HG02678 (cell line): ENCODE measurements around the gene CDC42.
"Not testable (repeated sequence)": the region's sequence is repeated elsewhere in the genome, so short reads cannot be mapped to it uniquely, and the experiment has no call there.

Source experiments
- ATAC-seq: cut with Tn5 transposase; IDR thresholded peaks from one replicate; pipeline ENCODE4 v1.9.1; 2021; ENCODE audit warnings: mild to moderate bottlenecking, moderate library complexity; ENCODE audit not compliant: unreplicated experiment

CDC42 gene

DNA sequence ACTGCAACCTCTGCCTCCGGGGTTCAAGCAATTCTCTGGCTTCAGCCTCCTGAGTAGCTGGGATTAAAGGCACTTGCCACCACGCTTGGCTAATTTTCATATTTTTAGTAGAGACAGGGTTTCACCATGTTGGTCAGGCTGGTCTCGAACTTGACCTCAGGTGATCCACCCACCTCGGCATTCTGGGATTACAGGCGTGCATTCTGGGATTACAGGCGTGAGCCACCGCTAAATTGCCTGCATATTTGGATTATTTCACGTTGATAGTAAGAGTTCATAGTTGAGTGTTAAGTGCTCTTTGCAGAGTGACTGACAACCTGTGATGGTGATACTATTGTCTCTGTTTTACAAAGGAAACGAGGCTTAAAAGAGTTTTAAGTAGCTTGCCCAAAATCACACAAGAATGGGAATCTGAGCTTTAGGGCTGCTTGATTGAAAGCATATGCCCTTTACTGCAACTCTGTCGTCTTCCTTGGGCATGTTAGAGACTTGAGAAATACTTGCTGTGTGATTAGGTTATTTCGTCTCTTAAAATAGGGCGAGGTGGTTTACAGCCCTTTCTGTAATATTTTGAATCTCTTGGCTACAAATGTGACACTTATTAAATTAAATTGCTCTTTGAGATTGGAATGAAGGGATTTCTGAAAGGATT is 12.4 kb downstream of the CDC42 start:
- no peak for ATAC-seq

DNA sequence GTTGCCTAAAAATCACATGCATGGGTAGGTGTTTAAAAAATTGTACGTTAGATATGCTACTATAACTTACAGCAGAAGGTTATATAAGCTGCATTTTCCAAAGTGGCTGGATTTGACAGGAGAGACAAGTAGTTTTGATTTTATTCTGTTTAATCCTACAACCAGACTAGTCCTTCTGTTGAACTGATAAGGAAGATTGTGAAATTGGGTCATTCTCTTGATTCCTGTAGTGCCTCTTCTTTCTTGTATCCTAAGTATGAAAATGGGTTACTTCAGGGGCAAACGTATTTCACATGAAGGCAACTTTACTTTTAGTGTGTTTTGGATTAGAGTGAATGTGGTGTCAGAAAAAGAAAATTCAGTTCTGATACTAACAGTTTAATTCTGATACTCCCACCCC is 19.0 kb downstream of the CDC42 start:
- no peak for ATAC-seq

DNA sequence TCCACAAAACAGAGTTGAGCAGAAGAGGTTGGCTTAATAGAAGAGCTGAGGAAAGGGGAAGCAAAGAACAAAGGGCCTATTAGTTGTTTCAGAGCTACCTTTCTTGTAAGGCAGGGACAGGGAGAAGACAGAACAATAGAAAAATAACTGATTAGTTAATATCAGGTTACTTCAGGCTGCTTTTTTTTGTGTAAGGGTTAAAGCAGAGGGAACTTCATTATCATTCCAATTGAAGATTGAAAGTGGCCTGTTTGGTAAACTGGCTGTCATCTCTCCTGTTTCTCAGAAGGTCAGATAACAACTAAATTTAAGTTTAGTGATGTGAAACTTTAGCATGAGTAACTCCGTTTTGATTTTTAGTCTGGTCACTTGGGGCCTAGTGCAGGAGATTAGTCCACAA is 22.3 kb downstream of the CDC42 start:
- ATAC-seq, result no peak

DNA sequence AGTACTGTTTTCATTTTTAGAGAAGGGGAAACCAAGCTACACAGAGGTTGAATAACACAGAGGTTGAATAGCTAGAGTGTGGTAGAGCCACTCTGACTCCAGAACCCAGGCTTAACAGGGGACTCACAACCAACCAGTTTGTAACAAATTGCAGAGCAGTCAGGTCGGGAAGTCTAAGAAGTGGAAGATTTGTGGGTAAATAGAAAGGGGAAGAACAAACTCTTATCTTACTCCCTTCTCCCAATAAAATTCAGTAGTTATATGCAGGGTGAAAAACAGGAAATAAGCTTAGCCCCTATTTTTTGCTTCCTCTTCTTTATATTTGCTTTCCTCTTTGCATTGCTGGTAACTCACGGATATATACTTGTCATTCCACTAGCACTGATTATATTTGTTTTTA is 23.2 kb downstream of the CDC42 start:
- ATAC-seq, result no peak

DNA sequence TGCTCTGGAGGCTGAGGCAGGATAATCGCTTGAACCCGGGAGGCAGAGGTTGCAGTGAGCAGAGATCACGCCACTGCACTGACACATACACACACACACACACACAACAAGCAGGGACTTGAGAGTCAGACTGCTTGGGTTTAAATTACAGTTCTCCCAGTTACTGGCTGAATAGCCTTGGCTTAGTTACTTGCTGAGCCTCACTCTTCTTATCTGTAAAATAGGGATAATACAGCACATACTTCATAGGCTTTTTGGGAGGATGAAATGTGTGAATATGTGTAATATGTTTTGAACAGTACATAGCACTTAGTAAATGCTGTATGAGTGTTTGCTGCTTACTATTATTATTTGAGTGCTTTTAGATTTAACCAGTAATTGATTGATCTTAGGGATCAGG is 23.8 kb downstream of the CDC42 start:
- ATAC-seq, result no peak

DNA sequence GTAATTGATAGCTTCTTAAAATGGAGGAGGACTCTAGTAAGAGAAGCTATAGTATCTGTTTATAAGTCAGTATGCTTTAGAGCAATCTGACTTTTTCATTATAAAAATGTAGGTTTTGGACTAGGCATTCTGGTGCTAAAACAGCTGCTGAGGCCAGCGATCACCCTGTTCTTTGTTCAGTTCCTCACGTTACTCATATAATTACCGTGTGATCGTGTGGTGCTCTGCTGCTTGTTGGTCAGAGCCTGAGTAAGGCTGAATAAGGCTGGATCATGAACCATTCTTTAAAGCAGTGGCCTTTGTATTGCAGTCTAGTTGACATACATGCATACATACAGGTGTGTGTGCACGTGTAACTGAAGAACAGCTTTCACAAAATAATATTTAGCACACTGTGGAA is 25.2 kb downstream of the CDC42 start:
- no peak for ATAC-seq

DNA sequence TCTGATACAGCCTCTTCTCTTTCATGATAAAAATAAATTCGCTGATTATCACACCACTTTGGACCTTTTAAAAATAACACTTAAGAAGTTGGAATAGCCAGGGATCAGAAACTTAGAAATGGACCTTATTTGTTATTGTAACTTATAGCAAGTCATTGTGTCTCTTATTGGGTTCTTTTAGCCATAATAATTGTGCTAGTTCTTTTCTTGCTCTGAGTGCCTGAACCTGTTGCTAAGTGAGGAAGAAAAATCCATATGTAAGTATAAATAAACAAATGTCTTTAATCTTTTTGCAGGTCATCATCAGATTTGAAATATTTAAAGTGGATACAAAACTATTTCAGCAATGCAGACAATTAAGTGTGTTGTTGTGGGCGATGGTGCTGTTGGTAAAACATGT is 25.6 kb downstream of the CDC42 start:
- ATAC-seq, result no peak

DNA sequence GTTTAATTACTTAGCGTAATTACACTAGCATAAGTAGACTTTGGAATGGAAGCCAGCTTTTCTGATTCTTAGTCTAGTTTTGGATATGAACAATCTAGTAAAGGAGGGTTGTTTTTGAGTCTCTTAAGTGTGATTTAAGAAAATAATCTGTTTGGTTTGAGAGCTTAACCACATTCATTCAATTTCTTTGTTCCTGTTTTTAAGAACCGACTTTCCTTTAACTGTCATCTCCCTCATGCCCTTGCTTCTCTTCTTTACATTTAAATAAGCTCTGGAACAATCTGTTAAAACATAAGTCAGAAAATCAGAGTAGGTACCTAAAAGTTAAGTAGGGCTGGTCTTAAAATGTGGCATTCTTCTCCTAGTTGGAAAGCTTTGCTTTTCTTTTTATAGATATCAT is 27.7 kb downstream of the CDC42 start:
- ATAC-seq, result no peak

DNA sequence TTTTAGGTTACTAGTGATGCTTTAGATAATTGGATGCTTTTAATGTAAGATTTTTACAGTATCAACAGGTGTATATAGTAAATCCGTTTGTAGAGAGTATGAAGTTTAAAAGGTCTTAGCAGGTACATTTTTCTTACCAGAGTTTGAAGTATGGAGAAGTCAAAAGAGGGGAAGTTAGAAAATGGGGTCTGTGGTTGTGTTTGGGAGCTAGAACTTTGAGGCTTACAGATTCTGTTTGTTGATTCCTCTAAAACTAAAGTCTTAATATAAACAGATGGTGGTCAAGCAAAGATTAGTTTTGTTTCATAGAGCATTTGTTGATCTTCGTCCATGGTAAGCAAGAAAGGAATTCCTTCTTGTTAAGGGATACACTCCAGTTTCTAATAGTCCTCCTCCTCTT is 35.8 kb downstream of the CDC42 start:
- ATAC-seq, result no peak

DNA sequence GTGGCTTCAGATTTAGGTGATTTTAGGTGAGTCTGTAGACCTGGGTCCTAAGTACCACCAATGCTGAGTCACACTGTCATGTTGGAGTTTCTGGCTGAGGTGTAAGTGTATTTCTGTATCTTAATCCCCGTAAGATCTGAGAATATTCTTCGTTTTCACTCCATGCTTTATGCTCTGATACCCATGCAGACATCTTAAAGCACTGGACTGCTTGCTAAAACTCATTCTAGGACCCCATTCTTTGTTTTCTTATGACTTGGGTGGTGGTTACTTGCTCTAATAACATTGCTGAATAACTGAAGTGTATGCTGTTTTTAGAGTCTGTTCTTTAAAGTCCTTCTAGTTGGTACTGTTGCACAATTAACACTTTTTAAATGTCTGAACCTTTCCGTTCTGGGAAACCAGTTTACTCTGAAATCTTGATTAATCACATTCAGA is 36.6 kb downstream of the CDC42 start:
- no peak for ATAC-seq

DNA sequence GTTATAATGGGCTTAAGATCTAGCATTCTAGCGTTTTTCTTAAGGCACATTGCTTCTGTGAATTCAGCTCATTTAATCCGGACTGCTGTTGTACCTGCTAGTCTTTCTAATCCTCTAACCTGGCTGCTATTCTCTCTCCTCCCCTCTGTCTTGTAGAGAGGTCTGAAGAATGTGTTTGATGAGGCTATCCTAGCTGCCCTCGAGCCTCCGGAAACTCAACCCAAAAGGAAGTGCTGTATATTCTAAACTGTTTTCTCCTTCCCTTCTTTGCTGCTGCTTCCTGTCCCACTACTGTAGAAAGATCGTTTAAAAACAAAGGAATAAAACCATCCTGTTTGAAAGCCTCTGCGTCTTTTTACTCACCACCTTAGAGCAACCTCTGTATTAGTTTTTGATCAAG is 37.3 kb downstream of the CDC42 start:
- no peak for ATAC-seq

DNA sequence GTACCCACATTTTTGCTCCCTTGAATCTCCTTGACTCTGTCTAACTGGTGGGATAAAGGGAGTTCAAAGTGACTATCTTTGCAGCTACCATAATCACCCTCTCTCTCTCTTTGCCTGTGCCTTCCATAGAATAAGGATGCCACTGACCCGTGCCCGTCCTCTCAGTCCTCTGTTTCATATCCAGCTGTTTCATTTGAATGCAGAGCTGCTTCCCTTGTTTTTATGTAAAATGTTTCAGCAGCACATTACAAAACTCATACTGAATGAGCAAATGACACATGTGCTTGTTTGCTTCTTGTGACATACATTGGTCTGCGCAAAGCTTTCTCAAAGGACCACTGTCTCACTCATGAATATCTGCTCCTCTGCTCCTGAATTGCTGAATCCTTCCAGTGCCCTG is 38.4 kb downstream of the CDC42 start:
- ATAC-seq, result no peak

DNA sequence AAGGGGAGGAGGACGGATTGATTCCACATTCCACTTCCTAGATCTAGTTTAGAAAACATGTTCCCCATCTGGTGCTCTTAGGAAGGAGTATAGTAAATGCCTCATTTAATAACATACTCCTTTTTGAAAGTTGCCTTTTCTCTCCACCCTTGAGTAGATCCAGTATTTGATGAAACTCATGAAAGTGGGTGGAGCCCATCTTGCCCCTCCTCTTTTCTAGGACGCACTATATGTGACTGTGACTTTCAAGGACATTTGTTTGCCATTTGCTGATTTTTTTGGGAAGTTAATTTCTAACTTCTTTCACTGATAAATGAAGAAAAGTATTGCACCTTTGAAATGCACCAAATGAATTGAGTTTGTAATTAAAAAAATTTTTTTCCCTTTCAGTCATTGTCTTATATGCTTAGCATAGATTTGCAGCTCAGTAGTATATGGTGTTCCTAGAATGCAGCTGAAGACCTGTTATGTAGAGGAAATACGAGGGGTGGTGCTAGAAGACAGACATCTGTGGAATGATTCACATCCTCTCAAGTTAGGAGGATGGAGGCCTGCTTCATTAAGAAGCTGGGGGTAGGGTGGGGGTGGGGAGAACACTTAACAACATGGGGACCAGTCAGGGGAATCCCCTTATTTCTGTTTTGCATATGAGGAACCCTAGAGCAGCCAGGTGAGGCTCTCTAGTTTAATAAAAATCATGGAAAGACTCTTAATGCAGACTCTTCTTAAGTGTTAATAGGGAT is 39.7 kb downstream of the CDC42 start:
- not testable (repeated sequence) for ATAC-seq

DNA sequence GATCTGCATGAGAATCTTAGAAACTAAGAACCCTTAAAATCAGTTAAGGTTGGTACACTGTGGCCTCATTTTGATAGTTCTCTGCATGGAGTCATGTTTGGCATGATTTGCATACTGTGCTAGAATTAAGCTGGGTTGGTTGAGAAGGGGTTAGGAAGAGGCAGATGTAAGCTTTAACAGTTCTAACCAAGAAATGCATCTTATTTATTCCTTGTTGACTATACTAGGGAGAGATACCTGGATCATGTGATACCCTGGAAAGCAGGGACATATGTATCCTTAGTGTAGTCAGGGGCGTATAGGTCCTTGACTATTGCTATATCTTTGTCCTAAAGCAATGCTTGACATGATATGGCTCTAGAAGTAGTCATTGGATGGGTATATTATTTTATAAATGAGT is 41.0 kb downstream of the CDC42 start:
- ATAC-seq, result no peak

DNA sequence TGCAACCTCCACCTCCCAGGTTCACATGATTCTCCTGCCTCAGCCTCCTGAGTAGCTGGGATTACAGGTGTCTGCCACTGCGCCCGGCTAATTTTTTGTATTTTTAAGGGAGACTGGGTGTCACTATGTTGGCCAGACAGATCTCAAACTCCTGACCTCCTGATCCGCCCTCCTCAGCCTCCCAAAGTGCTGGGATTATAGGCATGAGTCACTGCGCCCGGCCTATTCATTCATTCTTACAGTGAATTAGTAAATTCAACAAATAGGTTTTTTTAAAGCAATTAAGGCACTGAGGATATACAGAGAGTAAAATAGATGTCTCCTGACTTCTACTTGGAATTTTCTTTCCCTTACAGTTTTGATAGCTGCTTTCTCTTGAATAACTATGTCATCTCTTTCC is 43.5 kb downstream of the CDC42 start:
- no peak for ATAC-seq

DNA sequence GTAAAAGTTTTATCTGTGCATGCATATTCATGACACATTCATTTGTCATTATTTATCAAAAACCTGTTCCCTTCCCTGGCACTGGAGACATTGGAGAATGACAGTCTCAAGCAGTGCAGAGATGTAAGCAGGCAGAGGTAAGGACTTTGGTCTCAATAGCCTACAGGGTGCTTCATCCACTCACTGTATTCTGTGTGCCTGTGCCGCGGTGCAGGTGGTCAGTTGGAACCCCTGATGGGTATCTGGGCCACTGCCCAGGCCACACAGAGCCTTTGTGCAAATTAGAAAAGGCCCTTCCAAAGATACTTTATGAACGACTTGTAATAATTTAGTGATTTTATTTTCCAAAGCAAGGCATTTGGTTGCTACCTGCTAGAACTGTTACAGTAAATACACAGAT is 44.0 kb downstream of the CDC42 start:
- no peak for ATAC-seq

DNA sequence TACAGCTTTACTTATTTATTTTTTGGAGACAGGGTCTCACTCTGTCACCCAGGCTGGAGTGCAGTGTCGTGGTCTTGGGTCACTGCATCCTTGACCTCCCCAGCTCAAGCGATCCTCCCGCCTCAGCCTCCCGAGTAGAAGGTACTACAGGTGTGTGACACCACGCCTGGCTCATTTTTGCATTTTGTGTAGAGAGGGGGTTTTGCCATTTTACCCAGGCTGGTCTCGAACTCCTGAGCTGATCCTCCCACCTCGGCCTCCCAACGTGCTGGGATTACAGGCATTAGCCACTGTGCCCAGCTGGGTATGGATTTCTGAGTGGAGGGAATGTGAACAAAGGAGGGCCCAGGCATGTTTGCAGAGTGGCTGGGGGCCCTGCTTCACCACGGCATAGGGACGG is 46.2 kb downstream of the CDC42 start:
- no peak for ATAC-seq

DNA sequence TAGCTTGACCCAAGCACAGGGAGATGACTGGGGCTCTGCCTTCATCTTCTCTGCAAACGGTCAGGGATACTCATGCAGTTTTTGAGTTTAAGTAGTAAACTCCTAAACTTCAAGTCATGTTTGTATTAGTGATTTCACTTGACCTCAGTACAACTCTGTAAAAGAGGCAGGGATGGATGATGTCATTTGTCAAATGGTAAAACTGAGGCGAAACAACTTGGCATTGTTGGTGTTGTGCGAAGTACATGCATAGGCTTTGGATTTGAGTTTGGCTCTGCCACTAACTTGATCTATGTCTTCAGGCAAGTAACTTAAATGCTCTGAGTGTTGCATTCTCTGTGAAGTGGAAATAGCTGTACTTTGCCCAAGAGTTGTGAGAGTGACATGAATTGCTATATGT is 47.7 kb downstream of the CDC42 start:
- no peak for ATAC-seq

DNA sequence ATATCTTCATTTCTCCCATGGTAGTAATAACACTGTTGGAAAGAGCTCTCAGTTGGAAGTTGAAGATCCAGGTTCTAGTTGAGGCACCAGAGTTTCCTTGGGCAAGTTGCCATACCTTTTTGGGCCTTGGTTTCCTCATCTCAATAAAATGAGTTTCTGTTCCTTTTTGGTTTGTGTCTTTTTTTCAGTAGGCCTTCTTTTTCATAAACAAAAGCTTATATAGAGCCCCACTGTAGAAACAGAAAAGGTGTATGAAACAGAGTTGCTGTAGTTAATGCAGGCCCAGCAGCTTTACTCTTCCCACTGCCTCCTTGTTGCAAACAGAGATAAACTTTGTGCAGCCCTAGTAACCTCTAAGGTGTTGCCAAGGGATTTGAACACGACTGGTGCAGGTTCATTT is 48.7 kb downstream of the CDC42 start:
- ATAC-seq, result no peak

DNA sequence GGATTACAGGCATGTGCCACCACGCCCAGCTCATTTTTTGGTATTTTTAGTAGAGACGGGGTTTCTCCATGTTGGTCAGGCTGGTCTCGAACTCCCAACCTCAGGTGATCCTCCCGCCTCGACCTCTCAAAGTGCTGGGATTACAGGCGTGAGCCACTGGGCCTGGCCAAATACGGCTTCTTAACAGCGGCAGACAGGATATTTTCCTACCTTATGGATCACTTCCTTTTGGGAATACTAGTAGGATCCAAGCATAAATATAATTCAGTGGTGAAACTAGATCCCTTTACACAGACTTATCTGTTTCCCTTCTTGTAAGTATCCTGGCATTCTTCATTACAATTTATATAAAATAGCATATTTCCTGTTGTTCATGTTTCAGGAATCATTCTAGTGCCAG is 49.5 kb downstream of the CDC42 start:
- no peak for ATAC-seq

DNA sequence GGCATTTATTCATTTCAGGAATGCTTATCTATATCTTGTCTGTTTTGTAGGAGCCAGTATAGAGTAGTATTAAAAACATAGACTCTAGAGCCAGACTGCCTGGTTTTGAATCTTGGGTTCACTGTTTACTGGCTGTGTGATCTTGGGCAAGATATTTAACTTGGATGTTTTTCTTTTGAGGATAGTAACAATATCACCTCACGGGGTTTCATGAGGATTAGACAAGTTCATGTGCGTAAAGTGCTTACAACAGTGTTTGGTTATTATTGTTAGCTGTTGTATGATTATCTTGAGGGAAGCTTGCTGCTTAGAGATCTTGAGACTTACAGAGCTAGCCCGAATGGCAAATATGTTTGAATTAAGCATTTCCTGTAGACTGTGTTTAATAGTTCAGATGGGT is 50.2 kb downstream of the CDC42 start:
- no peak for ATAC-seq

DNA sequence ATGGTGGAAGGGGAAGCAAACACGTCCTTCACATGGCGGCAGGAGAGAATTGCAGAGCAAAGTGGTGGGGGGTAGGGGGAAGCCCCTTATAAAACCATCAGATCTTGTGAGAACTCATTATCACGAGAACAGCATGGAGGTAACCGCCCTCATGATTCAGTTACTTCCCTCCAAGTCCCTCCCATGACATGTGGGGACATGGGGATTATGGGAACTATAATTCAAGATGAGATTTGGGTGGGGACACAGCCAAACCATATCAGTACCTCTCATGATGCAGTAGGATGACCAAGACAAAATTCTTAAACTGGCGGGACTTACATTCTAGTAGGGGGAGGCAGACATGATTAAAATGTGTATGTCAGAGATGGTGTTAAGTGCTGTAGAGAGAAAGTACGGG is 51.6 kb downstream of the CDC42 start:
- ATAC-seq, result no peak
